D721Med (cell line): ENCODE results near the gene EMP3.

ENCODE experiments used
- DNase-seq: peaks from one replicate; pipeline ENCODE4 v3.0.0; 2011; ENCODE audit warnings: low spot score; ENCODE audit not compliant: insufficient read length
- FAIRE-seq: peaks from 2 replicates; lab custom pipeline; 2011; peaks lifted over from hg19 to GRCh38; lab: Jason Lieb, UNC
- TF ChIP-seq, protein P1 (sequence below): IDR thresholded peaks from 2 replicates; pipeline ENCODE4 v1.5.1; 2012; ENCODE audit warnings: mild to moderate bottlenecking, control low read depth; ENCODE audit not compliant: insufficient read depth; ENCODE audit errors: missing control alignments

EMP3 gene

DNA sequence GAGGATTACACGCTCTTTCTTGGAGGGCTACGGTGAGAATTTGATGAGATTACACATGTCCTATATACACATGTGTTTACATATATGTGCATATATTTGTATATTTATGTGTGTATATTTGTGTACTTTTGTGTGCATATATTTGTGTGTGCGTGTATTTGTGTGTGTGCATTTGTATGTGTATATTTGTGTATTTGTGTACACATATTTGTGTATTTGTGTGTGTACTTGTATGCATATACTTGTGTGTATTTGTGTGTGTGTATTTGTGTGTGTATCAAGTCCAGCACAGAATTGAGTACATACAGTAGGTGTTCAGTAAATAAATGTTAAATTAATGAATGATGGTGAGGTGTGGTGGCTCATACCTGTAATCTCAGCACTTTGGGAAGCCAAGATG, 36.6 kb downstream of the EMP3 start:
- FAIRE-seq (no peak), DNase-seq (no peak)
- TF ChIP-seq, protein P1, sequence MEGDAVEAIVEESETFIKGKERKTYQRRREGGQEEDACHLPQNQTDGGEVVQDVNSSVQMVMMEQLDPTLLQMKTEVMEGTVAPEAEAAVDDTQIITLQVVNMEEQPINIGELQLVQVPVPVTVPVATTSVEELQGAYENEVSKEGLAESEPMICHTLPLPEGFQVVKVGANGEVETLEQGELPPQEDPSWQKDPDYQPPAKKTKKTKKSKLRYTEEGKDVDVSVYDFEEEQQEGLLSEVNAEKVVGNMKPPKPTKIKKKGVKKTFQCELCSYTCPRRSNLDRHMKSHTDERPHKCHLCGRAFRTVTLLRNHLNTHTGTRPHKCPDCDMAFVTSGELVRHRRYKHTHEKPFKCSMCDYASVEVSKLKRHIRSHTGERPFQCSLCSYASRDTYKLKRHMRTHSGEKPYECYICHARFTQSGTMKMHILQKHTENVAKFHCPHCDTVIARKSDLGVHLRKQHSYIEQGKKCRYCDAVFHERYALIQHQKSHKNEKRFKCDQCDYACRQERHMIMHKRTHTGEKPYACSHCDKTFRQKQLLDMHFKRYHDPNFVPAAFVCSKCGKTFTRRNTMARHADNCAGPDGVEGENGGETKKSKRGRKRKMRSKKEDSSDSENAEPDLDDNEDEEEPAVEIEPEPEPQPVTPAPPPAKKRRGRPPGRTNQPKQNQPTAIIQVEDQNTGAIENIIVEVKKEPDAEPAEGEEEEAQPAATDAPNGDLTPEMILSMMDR = no peak

DNA sequence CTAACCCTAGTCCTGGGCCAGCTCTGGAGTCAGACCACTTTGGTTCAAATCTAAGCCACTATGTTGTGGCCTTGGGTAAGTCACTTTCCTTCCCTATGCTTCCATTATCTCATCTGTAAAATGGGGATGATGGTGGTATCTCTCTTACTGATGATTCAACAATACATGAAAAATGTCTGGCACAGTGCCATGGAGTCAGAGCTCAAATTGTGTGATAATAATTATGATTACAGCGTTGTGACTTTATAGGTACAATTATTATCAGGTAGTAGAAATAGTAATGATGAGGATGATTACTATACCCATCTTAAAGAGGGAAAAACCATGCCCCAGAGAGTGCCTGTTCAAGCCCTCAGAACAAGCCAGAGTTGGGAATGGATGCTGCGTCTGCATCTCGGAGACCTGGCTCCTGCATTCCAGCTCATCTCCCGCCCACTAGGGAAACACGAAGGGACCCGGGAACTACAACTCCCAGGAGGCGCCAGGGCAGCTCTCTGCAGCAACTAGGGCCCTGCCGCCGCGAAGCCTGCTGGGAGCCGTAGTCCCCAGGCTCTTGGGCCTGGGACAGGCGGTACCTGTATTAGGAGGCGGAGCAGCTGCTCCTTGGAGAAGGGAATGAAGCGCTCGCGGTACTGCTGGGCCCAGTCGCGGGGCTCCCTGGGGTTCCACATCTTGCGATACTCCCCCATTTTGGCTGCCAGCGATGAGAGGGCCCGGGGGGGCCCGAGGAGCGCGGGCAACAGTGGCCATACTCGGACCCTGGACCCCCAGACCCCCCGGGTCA, 37.6 kb downstream of the EMP3 start:
- DNase-seq (peak; percentile 74), FAIRE-seq (no peak)
- TF ChIP-seq, protein P1 = no peak

DNA sequence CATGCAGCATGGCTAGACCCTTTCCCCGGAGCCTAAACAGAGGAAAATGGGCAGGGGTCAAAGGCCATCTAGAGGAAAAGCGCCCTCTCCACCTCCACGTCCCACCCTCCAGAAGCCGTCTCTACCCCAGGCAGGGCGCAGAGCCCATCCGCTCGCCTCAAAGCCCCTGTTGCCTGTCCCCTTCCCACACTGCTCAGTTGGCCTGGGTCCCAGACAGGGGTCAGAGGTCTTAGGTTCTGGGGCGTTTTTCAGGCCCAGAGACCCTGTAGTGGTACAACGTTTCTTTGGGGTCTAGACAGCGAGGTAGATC, 38.1 kb downstream of the EMP3 start:
- TF ChIP-seq, protein P1 = no peak
- DNase-seq = no peak
- FAIRE-seq = no peak

DNA sequence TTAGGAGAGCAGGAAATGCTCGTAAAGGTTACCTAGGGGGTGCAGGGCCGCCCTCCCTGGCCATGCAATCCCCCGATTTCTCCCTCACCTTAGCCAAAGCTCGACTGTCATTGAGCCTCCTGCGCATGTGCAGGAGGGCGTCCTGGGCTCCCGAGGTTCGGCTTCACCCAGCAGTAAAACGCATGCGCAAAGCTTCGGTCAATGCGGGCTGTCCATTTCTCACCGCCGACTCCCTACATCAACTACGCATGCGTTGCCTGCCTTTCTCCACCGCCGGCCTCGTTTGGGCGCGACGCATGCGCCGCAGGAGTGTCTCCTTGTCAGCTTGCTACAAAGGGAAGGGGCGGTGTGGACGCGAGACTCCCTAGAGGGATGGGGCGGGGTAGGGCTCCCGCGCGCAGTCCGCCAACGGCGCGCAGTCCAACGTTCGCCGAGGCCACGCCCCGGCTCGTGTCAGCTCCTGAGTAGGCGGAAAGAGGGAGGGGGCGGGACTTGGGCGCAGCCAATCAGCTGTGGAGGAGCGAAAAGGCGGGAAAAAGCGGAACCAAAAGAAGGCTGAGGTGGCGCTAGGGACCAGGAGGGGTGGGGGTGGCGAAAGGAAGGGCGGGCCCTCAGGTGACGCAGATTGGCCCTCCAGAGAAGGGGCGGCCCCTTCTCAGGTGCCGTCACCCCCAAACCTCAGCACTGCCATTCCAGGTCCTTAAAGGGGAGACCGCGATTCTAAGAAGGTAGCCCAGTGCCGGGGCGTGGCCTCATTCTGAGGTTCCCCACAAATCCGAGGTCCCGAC, 38.7 kb downstream of the EMP3 start, which contains the start of the genes SYNGR4 and TMEM143:
SYNGR4 (plus strand) TSS at position 558 of the 788 bp plus-strand sequence. CDS start 1,476 bp downstream, outside the sequence.
TMEM143 (minus strand) TSS at position 131 of the 788 bp plus-strand sequence; CDS start at position 111, 20 bp downstream.
- DNase-seq (peak; percentile 90), FAIRE-seq (peak; percentile 61)
- TF ChIP-seq, protein P1 = no peak

DNA sequence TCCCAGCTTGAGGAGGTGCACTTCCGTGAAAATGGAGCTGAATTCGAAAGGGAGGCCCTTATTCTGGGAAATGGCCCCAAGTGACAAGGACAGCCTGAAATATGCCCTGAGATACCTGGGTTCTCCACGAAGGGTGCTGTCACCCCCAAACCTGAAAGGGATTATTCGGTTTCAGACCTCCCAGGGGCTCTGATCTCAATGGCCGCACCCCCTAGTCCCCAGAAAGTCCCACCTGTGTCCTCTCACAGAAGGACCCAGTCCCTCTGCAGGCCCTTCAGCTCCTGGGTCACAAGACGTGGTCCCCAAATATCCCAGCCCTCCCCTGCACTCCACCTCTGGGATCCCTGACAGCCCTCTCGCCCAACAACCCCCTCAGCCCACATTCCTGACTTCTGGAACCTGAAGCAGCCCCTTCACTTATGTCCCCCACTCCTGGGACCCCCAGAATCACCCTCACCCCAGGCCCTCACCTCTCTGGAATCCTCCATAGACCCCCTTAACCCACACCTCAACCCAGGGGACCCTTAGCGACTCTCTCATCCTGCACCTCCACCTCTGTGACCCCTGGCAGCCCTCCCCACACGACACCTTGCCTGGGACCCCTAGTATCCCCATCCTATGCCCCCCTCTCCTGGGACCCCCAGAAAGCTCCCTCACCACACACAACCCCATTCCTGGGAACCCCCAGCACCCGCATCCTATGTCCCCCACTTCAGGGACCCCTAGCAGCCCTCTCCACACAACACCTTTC, 39.4 kb downstream of the EMP3 start:
- TF ChIP-seq, protein P1 = no peak
- DNase-seq (no peak), FAIRE-seq (no peak)

DNA sequence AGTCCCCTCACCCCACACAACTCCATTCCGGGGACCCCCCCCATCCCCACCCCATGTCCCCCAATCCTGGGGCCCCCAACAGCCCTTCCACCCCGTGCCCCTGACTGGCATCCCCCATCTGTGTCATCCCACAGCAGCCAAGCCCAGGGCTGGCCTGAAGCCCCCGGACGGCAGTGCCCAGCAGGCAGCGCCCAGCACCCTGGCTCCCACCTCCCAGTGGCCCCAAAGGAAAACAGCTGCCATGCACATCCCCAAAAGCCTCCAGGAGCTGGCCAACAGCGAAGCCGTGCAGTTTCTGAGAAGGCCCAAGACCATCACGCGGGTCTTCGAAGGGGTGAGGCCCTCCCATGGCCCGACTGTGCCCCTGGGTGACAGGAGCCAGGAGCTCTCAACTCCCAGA, 40.2 kb downstream of the EMP3 start:
- TF ChIP-seq, protein P1 = no peak
- FAIRE-seq = no peak
- no peak for DNase-seq
